Thoracic aorta (tissue), 2 donors: ENCODE data around the gene FAM120A. TPM values are rescaled to one million over a fixed set of nuclear protein-coding genes. Genes with fewer than 3 reads are reported as not detected.

Experiments
- ATAC-seq: fragments of 150-250 bp; one replicate; pipeline ENCODE4 v1.8.0; 2017; ENCODE audit warnings: low read depth; ENCODE audit not compliant: insufficient number of reproducible peaks, low FRiP score
- DNase-seq: peaks from one replicate; pipeline ENCODE4 v3.0.0-alpha.2; 2020; ENCODE audit warnings: low spot score
- H3K27ac ChIP-seq, 2 donors: fragments of 200-600 bp; sonication (generic); 1 replicate in 1 of 2; 2 replicates in 1 of 2; pipeline ENCODE4 v1.5.1; 2016; ENCODE audit warnings: mild to moderate bottlenecking in 2 of 2, moderate library complexity in 2 of 2
- H3K27me3 ChIP-seq: fragments of 200-600 bp; sonication (generic); replicated peaks from 2 replicates; pipeline ENCODE4 v1.6.0; 2016; ENCODE audit warnings: mild to moderate bottlenecking; ENCODE audit not compliant: insufficient read depth
- H3K36me3 ChIP-seq: fragments of 200-600 bp; sonication (generic); one replicate; pipeline ENCODE4 v1.5.1; 2016
- H3K4me1 ChIP-seq, 2 donors: fragments of 200-600 bp; sonication (generic); 1 replicate in 1 of 2; 2 replicates in 1 of 2; pipeline versions ENCODE4 v1.5.1 to v1.6.0; 2016; ENCODE audit warnings: low read depth in 2 of 2, mild to moderate bottlenecking in 1 of 2; ENCODE audit not compliant: control insufficient read depth in 1 of 2
- H3K4me3 ChIP-seq: fragments of 200-600 bp; sonication (generic); 2 replicates; pipeline ENCODE4 v1.5.1; 2016; ENCODE audit warnings: mild to moderate bottlenecking
- H3K9me3 ChIP-seq: fragments of 200-600 bp; sonication (generic); 2 replicates; pipeline ENCODE4 v1.5.1; 2016
- CTCF ChIP-seq: fragments of 200-600 bp; sonication (generic); IDR thresholded peaks from one replicate; pipeline ENCODE4 v1.5.1; 2019; ENCODE audit warnings: antibody characterized with exemption
- total RNA-seq, 2 donors: library from RNA; depleted of rRNA; stranded (reverse); fragments of >200 nt; gene quantifications; one replicate each; pipeline versions ENCODE4 v1.1.0 to v1.2.3, GENCODE V29; 2016

The FAM120A gene
- total RNA-seq, 2 donors from 2014 or later = 65.3 to 87.8 TPM

- DNase-seq = no peak
- peak overlapping the region in 1 of 2 donors; percentile 17 for H3K27ac ChIP-seq
Observed at GRCh38 chr9:93603906-93604326, 152.4 kb downstream of the FAM120A start.

GRCh38 chr9:93606187-93606586, 154.7 kb downstream of the FAM120A start:
- H3K9me3 ChIP-seq = peaks cover 13% of the 10 kb centered on the region
- H3K27me3 ChIP-seq = no peaks in the 10 kb centered on the region
- DNase-seq (no peak), ATAC-seq (no peak)
- peaks cover 4 to 18% of the 10 kb centered on the region in 2 donors for H3K4me1 ChIP-seq
- H3K36me3 ChIP-seq = no peaks in the 10 kb centered on the region
- H3K4me3 ChIP-seq = no peak overlapping the region
- no peak overlapping the region for H3K27ac ChIP-seq
- TF ChIP-seq CTCF = no peak

More at GRCh38 chr9:93603906-93604326, 152.4 kb downstream of the FAM120A start:
- H3K4me3 ChIP-seq = peak overlapping the region; percentile 11
- no peaks in the 10 kb centered on the region for H3K36me3 ChIP-seq
- no peaks in the 10 kb centered on the region for H3K27me3 ChIP-seq
- H3K4me1 ChIP-seq = peaks cover 4 to 25% of the 10 kb centered on the region in 2 donors
- no peak for TF ChIP-seq CTCF
- ATAC-seq = no peak
- H3K9me3 ChIP-seq = peaks cover 3% of the 10 kb centered on the region

GRCh38 chr9:93610206-93610605, 158.7 kb downstream of the FAM120A start:
- H3K27me3 ChIP-seq = no peaks in the 10 kb centered on the region
- H3K4me3 ChIP-seq = no peak overlapping the region
- no peak overlapping the region for H3K27ac ChIP-seq
- no peak for ATAC-seq
- peaks cover 0 to 9% of the 10 kb centered on the region in 2 donors for H3K4me1 ChIP-seq
- TF ChIP-seq CTCF = no peak
- no peak for DNase-seq
- H3K36me3 ChIP-seq = no peaks in the 10 kb centered on the region
- peaks cover 13% of the 10 kb centered on the region for H3K9me3 ChIP-seq

DNA sequence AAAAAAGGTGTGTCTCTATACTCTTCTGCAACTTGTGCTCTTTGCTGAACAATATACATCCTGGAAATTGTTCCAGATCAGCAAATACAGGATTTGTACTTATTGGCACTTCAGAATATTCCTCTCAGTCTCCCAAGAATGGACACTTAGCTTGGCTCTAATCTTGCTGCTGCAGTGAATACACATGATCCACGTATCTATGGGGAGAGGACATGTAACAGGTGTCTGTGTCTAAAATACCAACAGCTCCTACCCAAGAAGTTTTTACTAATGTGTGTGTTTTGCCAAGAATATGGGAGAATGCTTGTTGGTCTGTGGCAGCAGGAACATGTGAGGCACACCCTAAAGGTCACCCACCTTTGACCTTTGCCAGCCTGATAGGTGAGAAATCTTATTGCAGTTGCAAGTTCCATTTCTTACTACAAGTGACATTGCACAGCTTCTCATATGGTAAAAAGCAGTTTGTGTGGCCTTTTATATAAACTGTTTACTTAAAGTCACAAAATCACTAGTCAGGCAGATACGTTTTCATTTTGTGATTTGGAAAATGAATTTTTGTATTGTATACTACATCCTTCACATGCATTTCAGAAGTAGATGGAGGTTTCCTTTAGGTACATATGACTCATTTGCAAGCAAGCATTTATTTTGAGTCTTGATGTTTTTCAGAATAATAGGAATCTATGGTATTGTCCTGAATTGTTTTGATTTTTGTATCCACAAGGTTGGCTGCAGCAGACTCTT, 160.7 kb downstream of the FAM120A start:
- Histone ChIP-seq H3K27ac (no peak overlapping the region), H3K9me3 (peaks cover 13% of the 10 kb centered on the region), H3K4me1 (peaks cover 8 to 17% of the 10 kb centered on the region in 2 donors), H3K27me3 (no peaks in the 10 kb centered on the region), H3K36me3 (no peaks in the 10 kb centered on the region), H3K4me3 (no peak overlapping the region)
- DNase-seq (no peak), ATAC-seq (no peak)
- TF ChIP-seq CTCF = no peak

DNA sequence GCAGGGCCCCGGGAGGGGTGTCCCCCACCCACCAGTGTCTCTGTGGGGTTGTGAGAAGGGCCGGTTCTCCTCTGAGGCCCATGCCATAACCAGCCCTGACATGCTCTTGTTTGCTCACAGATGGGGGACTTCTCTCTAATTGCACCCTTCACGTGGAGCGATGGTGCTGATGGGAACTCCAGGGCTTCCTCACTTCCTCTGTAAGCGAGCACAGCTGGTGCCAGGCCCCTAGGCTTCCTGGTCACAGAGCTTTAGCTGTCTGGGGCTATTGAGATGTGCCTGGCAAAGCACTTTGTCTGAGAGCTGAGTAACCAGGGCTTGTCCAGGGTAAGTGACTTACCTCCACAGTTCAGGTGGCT, 161.3 kb downstream of the FAM120A start:
- peaks cover 11% of the 10 kb centered on the region for H3K9me3 ChIP-seq
- peaks cover 10 to 22% of the 10 kb centered on the region in 2 donors for H3K4me1 ChIP-seq
- no peak overlapping the region for H3K27ac ChIP-seq
- no peak for TF ChIP-seq CTCF
- no peak for DNase-seq
- no peak for ATAC-seq
- H3K27me3 ChIP-seq = no peaks in the 10 kb centered on the region
- no peaks in the 10 kb centered on the region for H3K36me3 ChIP-seq
- H3K4me3 ChIP-seq = no peak overlapping the region
